ENCODE measurements around the gene DNMT1.
"Not testable (repeated sequence)": the region's sequence is repeated elsewhere in the genome, so short reads cannot be mapped to it uniquely, and the experiment has no call there.

Gene DNMT1

GRCh38 chr19:10194500-10195198 is at the start of gene DNMT1:
DNMT1 (minus strand) TSS chr19:10194953; CDS start chr19:10194899, 54 bp downstream.
- DNase-seq, result peak; percentile 99

GRCh38 chr19:10243606-10244005 is 48.9 kb upstream of the DNMT1 start:
- no peak for DNase-seq

GRCh38 chr19:10241826-10242449 is 47.2 kb upstream of the DNMT1 start:
- not testable (repeated sequence) for DNase-seq

DNA sequence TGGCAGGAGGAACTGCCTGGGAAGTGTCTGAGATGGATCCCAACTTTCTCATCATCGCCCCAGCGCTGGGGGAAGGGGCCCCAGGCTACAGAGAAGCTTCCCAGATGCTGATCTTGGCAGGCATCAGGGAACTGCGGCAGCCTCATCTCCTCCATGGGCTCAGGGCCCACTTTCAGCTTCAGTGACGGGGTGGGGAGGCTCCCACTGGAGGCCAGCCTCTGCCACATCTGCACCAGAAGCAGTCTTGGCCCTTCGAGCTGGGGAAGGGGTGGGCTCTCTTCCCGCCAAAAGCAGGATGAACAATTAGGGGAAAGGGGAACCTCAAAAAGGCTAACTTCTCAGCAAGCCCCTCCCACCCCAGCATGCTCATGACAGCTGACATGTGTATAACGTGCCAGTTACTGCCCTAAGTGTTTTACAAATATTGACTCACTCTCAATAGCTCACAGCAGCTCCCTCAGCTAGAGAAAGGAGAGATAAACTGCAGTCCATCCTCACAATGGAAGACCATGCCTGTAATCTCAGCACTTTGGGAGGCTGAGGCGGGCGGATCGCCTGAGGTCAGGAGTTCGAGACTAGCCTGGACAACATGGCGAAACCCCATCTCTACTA is 43.5 kb upstream of the DNMT1 start:
- no peak for DNase-seq

GRCh38 chr19:10237702-10238101 is 42.9 kb upstream of the DNMT1 start:
- DNase-seq, result no peak

DNA sequence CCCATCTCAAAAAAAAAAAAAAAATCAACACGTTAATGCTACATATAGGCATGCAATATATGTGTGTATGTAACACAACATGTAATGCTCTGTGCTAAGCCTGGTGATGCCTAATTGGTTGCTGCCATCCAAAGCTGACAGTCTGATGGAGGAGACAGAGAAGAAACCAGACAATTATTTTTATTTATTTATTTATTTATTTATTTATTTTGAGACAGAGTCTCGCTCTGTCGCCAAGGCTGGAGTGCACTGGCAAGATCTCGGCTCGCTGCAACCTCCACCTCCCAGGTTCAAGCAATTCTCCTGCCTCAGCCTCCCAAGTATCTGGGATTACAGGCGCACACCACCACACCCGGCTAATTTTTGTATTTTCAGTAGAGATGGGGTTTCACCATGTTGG is 40.7 kb upstream of the DNMT1 start:
- DNase-seq, result not testable (repeated sequence)

GRCh38 chr19:10235003-10235402 is 40.2 kb upstream of the DNMT1 start:
- DNase-seq, result no peak

DNA sequence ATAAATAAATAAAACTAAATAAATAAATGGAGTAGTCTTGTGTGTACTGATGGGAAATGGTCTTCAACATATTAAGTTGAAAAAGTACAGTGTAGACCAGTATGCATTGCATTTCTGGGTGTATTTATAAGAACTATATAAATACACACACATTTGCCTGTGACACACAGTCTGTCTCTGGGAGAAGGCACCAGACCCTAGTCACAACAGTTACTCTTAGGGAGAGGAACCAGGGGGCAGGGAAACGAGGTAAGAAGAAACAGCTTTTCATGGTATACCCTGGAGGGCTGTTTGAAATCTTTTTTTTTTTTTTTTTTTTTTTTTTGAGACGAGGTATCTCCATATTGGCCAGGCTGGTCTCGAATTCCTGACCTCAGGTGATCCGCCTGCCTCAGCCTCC is 39.2 kb upstream of the DNMT1 start:
- DNase-seq, result no peak

- DNase-seq, result no peak
Measured at GRCh38 chr19:10231612-10232228, 37.0 kb upstream of the DNMT1 start.

- DNase-seq, result peak; percentile 82
Measured at GRCh38 chr19:10230861-10231611, 36.3 kb upstream of the DNMT1 start, which contains the start of gene S1PR2. S1PR2 (minus strand) TSS chr19:10231331; CDS start chr19:10224905, 6,426 bp downstream.

GRCh38 chr19:10230173-10230860 is 35.6 kb upstream of the DNMT1 start:
- peak; percentile 65 for DNase-seq

DNA sequence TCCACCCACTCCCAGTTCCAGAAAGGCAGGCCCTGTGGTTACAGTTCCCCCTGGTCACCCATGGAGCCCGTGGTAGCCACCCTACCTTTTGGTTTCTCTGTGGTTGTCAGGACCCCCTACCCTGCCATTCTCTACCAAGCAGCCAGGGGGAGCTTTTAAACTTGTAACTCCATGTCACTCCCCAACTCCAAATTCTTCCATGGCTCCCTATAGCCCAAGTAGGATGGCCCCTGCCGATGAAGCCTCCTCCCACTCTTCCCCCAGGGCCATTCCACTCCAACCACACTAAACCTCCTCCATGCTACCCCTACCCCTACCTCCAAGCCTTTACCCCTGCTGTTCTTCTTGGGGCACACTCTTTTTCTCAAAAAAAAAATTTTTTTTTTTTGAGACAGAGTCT is 34.2 kb upstream of the DNMT1 start:
- DNase-seq, result peak; percentile 41

DNA sequence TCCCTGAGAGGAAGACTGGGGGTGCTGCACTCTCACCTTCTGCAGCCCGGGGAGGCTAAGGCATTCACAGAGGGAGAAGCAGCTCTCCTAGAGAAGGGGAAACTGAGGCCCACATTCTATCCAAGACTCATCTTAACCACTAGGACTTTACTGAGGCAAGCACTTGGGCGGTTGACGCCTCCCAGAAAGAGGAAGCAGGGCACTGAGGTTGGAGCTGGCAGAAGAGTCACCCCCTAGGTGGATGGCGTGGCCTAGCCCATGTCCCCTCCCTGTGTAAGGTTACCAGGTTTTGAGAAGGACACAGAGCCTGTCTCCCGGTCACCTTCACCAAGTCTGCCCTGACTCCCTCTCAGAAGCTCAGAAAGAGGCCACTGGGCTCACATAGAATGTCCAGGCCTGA is 33.6 kb upstream of the DNMT1 start:
- no peak for DNase-seq

DNA sequence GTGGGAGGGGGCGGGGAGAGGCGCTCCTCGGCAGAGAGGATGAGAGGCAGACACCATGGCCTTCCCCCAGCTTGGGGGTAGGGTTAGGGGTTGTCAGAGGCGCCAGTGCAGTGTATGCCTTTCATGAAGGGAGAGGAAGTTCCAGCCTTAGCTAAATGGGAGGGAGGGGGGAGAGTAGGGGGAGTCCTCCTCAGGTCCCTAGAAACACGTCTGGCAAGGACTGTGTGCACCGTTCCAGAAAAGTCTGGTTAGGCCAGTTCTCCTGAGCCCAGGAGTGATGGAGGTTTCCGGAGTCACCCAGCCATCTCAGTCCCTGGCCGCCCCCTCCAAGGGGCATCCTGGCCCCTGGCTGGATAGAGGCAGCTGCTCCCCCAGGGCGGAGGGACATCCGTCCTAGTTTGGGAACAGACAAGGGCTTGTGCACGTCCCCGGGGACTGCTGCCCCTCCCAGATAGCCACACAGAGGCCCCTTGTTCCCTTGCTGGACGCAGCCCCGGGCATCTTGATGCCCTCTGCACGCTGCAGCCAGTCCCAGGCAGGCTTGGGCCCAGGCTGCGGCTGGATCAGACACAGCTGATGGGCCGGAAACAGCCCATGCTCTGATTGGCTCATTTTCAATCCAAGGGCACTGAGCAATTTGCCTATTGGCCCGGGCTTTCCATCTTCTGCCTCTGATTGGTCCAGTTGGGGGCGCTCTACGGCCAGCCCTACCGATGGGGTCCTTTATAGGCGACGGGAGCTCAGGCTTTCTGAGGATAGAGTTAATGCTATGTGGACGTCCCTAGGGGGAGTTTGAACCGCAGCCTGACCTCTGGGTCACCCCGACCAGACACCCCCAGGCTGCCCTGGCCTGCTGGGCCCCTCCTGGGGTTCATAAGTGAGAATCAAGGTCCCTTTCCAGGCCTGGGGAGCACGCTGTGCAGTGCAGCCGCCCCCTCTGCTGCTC is 32.5 kb upstream of the DNMT1 start:
- peak; percentile 37 for DNase-seq

- no peak for DNase-seq
Measured at GRCh38 chr19:10226376-10227025, 31.7 kb upstream of the DNMT1 start.

- no peak for DNase-seq
Measured at GRCh38 chr19:10226021-10226375, 31.2 kb upstream of the DNMT1 start.

GRCh38 chr19:10224337-10224736 is 29.6 kb upstream of the DNMT1 start:
- DNase-seq, result no peak

DNA sequence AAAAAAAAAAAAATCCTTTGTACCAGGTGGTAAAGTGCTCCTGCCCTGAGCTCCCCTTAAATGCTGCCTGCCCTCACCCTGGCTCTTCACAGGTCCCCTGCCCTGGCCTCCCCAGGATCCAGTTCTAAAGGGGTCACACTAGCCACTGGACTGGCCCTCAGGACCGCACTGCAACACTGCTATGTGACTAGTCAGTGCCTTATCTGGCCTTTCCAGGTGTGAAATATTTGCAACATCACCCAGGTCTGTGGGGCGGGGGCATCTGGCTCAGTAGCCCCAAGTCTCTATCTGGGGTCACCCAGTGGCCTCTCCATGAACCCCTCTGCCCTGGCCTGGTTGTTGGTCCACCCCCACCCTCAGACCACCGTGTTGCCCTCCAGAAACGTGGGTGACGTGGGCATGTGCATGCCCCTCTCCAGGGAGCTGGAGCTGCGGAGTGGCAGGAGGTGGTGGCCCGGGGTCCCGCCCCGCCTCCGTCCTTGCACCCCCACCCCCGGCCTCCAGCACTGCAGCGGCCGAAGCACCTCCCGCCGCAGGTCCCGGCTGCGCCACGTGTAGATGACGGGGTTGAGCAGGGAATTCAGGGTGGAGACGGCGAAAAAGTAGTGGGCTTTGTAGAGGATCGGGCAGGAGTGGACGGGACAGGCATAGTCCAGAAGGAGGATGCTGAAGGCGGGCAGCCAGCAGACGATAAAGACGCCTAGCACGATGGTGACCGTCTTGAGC is 28.9 kb upstream of the DNMT1 start:
- DNase-seq, result no peak

DNA sequence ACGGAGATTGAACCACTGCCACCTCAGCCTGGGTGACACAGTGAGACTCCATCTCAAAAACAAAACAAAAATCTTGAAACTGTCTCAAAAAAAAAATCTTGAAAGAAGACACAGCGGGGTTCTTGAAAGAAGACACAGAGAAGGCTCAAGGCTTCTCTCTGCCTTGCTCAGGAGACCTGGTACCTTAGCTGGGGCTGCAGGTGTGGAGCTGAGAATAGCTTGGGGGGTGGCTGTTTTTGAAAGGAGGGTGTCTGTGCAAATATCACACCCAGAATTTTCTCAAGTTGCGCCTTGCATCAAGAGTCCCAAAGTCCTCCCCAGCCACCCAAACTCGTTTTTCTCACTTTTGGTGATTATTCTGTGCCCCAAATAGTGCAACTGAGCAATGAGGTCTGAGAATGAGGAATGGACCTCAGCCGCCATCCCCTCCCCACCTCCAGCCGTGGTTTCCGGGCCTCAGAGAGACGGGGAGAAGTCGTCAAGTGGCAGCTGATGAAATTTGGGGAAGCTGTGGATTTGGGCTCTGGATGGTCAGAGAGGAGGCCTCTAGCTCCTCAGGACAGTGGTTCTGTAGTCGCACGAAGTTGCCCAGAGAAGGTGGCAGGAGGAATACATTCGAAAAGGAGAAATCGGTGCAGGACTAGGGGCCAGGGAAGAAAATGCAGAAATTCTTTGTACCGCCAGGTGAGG is 27.6 kb upstream of the DNMT1 start:
- no peak for DNase-seq
